HT1080 (cell line): Measurements from ENCODE around the gene SIM2. TPM values are rescaled to one million over a fixed set of nuclear protein-coding genes. Genes with fewer than 3 reads are reported as not detected.

Source experiments
- DNase-seq: peaks from one replicate; pipeline ENCODE4 v3.0.0-alpha.2; 2015; ENCODE audit warnings: low read depth
- total RNA-seq: library from RNA; depleted of rRNA; stranded (reverse); fragments of >200 nt; shearing (Covaris generic); gene quantifications from 2 replicates; pipeline ENCODE4 v1.2.3, GENCODE V29; 2014

The SIM2 gene
- total RNA-seq, 1 experiment from 2014 or later, result 2.3 TPM

DNA sequence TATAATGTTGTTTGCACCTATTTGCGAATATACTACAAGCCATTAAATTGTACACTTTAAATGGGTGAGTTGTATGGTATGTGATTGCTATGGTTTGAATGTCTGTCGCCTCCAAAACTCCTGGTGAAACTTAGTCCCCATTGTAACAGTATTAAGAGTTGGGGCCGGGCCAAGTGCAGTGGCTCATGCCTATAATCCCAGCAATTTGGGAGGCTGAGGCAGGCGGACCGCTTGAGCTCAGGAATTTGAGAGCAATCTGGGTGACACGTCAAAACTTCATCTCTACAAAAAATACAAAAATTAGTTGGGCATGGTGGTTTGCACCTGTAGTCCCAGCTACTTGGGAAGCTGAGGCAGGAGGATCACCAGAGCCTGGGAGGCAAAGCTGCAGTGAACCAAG lies 12.0 kb upstream of the SIM2 start:
- no peak for DNase-seq

DNA sequence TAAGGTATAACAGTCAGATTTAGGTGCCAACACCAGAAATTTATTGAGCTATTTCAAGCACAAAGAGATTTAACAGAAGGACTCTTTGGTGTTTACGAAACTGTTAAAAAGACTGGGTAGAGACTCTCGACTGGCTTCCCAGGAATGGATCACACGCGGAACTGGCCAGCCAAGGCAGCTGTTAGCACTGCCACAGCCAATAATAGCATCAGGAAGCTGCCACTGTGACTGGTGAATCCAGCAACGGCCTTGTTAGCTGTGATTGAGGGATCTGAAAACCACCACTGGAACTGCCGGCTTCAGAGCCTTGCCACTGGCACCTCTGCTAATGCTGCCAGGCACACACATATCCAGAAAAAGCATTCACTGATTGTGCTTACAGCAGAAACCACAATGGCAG lies 10.6 kb upstream of the SIM2 start:
- DNase-seq, result no peak

DNA sequence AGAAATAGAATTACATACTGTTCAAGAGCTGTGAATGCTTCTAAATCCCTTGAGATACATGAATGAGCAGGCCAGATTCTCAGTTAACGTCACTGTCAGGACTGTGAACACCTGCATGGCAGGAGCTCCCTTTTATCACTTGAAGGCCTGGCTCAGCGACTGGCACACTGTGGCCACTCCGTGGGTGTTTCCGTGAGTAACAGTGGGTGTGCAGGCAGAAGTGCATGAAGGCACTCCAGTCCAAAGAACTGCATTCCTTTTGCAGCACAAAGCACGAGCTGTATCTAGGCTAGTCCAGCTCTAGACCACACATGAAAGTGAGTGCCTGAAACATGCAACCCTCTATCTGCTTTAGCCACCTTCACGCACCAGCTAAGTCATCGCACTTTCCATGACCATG lies 9.6 kb upstream of the SIM2 start:
- no peak for DNase-seq

DNA sequence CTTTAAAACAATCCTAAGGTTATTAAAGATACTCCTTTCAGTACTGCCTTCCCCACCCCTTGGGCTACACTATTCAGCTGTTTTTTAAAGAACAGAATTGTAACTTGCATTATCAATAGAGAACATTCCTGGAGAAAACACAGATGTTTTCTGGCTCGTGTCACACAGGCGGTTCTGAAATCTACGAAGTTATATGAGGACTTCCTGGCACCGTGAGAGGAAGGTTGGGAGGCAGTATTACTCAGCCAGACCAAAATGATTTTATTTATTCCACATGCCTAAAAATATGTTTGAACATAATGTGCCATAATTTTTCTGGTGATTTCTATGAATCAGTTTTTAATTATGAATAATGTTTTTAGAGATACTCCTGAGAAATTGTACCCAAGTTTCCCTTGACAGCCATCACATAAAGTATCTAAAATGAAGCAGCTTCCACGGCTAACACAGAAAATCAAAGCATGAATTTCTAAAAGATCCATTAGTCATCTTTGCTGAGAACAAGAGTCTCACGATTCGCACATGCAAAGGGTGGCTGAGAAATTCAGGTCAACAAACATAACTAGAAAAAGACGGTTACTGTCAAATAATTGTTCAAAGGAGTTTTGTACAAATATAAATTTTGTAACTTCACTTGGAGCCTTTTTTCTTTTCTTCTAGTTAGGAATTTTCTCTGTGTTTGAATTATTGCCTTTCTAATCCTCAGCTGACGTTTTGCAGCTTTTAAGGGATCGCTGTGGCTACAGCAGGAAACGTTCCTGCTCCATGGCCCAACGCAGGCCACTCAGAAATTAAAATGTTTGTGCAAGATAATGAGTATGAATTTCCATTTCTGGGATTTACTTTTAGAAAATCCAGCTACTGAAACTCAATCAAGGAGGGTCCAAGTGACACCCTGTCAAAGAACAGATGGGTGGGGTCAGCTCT lies 8.0 kb upstream of the SIM2 start:
- no peak for DNase-seq

DNA sequence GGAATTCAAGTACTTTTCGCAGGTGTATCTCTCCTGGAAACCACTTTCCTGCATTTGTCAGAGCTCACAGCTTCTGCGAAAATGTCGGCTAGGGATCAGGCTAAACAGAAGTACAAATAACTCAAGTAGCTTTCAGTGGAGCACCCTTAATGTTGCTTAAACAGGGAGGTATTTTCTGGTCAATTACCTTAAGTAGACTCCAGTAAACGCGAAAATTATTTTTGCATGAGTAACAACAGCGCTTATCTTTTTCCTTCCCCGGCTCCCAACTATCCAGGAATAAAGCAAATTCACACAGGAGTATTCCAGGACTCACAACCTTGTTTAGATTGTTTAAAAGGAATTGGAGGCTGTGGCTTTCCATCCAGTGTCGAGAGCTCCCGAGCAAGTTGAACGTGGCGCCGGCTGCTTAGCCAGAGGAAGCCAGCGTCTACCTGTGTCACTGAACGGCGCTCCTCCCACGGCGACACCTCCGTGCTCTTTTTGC lies 7.3 kb upstream of the SIM2 start:
- DNase-seq, result no peak

DNA sequence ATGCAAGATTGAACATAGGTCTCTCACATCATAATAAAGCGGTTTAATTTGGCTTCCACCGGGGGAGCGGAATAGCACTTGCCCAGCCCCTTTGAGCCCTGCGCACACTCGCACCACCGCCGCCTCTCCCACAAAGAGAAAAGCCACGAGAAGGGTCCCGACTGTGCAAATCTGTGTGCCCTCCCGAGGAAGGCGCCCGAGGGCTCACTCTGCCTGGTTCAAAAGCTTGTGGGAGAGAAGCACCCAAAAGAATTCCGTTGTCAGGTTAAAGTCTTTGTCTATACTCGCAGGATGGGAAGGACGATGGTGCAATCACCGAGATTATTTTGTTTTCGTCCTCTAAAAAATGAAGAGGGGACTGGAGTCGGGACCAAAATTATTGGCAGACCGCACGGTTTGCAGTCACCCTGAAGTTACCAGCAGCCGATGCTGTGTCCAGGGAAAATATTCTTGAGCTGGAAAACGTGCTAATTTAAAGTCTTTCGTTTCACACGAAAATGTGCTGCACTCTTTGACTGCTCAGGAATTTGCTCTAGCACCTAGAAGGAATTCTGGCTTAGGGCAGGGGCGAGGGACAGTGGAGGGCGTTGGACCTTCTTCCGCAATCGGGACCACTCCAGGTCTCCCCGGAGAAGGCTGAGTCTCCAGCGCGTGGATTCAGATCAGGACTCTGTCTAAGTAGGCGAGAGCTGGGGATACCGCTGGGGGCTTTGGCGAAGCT lies 6.6 kb upstream of the SIM2 start:
- DNase-seq, result no peak

DNA sequence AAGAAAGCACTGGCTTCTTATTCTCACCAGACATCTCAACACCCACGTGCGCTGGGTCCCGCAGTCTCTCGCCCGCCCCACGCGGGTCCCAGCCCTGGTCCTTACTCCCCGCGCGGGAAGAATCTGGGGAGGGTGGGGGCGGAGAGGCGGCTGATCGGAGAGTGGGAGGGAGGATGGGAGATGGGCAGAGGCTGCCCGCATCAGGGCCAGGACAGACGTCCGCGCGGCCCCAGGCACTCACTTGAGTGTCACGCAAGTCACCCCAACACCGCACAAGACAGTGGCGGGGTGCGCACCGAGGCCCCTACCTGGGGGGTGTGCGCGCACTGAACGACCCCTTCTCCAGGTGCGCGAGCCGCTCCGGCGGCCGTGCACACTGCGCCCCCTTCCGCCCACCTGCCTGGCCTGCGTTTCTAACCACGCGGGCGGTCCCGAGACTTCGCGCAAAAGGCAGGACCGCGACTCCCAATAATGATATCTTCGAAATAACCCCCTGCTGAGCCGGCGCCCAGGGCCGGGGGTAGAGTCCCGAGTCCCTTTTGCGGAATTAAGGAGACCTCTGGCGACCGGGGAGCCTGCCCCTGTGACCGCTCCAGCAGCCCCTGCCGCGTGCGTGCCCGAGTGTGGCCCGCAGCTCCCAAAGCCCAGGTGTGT lies 6.0 kb upstream of the SIM2 start:
- DNase-seq, result no peak

DNA sequence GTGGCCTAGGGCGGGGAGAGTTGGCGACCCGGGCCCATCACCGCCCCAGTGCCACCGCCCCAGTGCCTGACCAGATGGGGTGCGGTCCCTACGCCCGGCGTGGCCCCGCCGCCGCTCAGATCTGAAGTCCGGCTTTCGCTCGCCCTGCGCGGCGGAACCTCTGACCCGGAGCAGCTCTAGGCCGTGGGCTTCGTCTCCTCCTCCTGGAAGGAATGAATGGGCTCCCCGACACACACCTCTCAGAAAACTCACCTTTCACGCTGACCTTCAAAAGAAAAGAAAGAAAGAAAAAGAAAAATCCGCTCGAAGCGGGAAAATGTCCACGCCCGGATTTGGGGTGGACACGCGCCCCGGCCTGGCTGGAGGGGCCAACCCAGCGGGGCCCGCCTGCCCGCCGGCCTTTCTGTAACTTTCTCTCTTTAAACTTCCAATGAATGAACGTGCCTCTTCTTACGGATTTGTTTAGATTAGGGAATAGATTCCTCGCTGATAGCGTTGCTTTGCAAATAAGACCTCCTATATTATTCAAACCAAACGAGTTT lies 5.4 kb upstream of the SIM2 start:
- DNase-seq, result no peak

DNA sequence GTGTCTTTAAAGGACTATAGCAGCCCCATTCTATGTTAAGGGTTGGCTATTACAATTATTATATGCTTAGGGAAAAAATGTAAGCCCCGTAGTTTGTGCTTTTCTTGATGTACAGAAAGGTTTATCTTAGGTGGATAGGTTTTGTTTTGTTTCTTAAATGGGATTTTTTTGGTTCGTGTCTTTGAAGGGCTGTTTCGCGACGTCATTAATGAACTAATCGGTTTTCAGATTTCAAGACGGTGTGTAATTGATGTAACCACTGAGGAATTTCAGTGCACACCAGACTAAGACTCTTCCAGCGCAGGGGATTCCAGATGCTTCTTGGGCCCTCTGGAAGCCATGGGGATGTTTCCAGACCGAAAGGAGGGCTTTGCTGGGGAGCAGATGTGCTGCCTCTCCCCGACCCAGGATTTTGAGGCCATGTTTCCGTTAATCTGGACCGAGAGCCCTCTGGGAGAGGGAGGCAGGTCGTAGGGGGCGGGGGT lies 4.8 kb upstream of the SIM2 start:
- no peak for DNase-seq

DNA sequence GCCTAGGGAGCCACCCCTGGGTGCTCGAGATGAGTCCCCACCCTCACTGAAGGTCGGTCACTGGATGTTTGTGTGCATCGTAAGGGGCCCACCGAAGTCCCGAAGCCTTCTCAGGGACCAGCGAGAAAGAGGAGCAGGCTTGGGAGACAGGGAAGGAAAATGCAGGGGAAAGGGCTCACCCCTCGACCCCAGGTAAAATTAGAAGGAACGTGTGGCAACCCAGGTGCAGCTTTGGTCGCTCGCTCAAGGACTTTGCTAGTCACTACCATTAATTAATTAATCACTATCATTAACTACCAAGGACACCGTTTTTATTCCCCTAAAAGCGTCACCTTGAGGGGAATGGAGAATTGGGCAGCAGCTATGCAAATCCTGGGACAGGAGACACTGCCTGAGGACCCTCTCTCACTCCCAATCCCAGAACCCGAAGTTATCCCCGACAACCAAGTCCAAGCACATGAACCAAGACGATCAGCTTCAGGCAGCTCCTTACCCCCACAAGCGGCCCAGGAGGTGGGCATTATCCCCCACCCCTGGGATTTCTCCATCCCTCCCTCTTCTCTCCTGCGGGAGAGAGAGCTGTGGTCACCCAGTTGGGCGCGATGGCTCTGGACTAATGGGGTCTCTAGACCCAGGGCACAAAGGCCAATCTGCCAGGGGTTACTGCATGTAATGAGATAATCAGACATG lies 4.2 kb upstream of the SIM2 start:
- DNase-seq, result no peak

DNA sequence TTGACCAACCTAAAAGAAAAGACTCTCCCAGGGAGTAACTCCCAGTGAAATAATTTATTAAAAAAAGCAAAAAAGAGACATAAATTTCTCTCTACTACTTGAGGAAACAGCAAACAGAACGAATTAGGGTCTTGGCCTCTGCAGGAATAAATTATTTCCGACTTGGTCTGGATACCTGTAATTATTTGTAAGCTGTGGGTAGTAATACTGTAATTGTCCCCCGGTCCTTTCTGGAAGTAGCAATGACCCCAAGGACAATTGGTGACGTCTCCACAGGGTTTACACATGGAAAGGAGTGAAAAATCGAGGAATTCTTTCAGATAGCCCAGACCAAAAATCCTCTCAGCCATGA lies 3.7 kb upstream of the SIM2 start:
- DNase-seq, result no peak

DNA sequence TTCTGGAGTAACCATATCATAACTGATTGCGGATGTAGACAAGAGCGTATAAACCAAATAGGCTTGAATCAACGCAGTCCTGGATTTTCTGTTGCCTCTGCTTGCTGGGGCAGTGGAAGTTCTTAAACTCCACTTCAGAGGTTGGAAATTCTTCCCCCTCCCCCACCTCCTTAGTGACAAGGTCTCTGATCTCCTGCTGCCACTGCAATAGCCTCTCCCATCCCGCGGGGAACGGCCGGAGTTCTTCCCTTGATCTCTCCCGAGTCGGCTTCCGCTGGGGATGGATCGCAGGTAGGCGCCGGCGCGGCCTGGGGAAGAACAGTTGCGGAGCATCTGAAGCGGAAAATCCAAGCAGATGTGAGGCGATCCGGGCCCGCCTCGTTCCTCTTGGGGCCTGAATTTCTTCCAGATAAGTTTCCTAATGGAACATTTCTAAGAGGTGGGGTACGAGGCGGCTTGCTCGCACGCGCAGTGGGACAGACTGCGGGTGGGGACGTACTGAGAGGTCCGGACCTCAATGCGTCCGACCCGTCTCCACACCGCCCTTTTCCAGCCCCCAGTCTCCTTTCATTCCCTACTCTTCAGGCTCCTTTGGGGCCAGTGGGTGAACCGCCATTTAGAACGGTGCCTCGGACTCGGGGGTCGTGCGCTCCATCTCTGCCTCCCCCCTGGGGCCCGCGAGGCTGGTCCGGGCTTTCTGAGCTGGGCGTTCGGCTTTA lies 3.1 kb upstream of the SIM2 start:
- no peak for DNase-seq

DNA sequence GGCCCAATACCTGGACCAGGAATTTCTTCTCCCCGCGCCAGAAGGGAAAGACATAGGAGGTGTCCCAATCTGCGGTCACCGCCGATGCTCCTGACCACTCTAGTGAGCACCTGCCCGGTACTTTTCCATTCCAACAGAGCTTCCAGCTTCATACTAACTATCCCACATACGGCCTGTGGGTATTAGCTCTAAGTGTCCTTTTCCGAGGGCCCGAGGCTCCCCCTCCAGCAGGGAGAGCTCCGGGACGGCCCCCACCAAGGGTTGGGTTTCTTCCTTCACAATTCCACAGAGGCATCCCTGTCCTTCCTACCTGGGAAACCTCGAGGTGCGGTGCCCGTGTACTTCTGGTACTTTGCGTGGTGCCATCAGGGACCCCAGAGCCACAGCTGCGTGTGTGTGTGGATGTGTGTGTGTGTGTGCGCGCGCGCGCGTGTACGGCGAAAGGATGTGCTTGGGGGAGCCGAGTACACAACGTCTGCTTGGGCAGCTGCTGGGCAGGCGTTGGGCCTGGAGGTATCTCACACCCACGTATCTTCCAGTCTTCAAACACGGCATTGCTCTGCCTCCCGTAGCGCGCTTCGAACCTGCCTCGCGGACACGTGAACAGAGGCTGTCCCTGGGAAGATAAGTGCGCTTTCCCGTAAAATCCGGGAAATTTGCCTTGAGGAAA lies 2.4 kb upstream of the SIM2 start:
- no peak for DNase-seq

DNA sequence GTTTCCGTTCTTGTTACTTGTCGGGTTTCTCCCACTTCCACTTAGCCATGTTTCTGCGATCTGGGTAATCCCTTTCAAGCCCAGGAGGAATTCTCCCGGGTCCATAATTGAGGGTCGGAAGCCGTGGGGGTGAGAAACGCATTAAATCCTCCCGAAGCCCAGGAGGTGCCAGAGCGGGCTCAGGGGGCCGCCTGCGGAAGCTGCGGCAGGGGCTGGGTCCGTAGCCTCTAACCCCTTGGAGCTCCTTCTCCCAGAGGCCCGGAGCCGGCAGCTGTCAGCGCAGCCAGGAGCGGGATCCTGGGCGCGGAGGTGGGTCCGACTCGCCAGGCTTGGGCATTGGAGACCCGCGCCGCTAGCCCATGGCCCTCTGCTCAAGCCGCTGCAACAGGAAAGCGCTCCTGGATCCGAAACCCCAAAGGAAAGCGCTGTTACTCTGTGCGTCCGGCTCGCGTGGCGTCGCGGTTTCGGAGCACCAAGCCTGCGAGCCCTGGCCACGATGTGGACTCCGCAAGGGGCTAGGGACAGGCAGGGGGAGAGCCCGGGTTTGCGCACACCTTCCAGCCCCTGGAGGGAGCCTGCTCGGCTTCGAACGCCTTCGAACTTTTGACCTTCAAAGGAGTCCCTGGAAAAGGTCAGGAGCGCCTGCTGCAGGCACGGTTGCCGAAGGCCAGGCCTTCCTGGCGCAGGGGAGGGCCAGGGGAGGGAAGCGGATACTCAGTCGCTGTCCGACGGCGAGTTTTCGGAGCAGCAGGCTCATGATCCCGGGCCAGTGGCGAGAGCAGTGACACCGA lies 1.7 kb upstream of the SIM2 start:
- no peak for DNase-seq

DNA sequence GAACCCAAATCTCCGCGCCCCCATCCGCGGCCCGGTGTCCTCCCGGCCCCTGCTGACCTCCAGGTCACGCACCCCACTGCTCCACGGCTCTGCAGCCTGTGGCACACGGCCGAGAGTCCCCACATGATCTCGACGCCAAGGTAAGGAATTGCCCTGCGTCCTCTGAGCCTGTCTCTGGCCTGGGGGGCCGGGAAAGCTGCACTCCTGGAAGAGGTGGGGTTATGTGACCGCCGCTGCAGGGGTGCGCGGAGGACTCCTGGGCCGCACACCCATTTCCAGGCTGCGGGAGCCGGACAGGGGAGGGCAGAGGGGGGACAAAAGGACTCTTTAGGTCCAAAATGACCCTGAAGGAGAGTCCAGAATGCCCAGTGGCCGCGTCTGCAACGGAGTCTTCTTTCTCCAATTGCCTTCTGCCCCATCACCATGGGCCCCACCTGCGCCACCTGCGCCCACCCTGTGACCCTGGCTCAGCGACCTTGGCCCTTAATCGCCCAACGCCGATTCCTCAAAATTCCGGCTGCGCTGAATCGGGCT lies 997 bp upstream of the SIM2 start:
- DNase-seq, result no peak

DNA sequence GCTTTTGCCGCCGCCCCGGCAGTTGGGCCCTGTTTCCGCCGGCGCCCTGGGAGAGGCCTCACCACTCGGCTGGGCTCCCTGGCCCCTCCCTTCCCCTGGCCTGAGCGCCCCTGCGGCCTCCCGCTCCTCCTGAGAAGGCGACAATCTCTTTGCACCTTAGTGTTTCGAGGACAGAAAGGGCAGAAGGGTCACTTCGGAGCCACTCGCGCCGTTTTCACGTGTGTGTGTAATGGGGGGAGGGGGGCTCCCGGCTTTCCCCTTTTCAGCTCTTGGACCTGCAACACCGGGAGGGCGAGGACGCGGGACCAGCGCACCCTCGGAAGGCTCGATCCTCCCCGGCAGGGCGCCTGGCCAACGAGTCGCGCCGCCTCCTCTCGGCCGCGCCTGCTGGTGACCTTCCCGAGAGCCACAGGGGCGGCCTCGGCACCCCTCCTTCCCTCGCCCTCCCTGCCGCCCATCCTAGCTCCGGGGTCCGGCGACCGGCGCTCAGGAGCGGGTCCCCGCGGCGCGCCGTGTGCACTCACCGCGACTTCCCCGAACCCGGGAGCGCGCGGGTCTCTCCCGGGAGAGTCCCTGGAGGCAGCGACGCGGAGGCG lies 432 bp upstream of the SIM2 start:
- no peak for DNase-seq

DNA sequence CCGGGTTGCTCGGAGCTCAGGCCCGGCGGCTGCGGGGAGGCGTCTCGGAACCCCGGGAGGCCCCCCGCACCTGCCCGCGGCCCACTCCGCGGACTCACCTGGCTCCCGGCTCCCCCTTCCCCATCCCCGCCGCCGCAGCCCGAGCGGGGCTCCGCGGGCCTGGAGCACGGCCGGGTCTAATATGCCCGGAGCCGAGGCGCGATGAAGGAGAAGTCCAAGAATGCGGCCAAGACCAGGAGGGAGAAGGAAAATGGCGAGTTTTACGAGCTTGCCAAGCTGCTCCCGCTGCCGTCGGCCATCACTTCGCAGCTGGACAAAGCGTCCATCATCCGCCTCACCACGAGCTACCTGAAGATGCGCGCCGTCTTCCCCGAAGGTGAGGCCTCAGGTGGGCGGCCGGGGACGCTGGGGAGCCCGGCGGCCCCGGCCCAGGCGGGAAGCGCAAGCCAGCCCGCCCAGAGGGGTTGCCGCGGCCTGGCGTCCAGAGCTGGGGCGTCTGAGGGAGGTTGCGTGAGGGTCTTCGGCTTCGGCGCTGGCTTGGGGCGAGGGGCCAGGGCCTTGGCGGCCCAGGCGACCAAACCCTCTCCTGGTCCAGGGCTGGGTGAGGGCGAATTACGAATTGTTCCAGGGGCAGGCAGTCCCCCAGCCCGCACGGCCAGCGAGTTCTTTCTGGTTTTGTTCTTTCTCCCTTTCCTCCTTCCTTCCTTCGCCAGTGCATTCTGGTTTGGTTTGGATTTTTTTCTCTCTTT lies 805 bp downstream of the SIM2 start:
- no peak for DNase-seq
